ENCODE data around the gene STRBP.

DNA sequence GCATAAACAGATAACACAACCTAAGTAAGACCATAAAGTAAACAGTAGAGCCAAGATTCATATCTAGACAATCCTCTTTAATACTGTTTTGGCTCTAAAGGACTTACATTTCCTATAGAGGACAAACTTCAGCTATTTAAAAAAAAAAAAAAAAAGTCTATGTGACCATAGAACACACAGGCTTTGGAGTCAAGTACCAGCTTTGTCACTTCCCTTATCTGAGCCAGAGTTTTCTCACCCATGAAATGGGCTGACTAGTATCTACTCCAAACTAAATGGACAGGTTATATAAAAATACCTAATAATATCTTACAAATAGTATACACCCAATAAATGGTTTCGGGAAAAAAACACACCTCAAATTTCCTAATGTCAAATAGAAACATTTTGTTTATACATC lies 81.3 kb downstream of the STRBP start:
- TF ChIP-seq RAD21 (IDR thresholded peaks at IDR 0.05 in 1 of 2, conservative IDR thresholded peaks at IDR 0.05 in 1 of 2; ENCODE audit: low read depth in 2 of 2, low read length in 2 of 2) (no peak), EZH2 (IDR thresholded peaks at IDR 0.05; ENCODE audit: low read depth, low read length, severe bottlenecking) (no peak), TEAD4 (IDR thresholded peaks at IDR 0.05; ENCODE audit: low read depth, low read length) (no peak), POLR2AphosphoS5 (IDR thresholded peaks at IDR 0.05; ENCODE audit: low read depth, low read length) (no peak), EP300 (IDR thresholded peaks at IDR 0.05; ENCODE audit: borderline replicate concordance in 1 of 2, low read depth in 2 of 2, low read length in 2 of 2) (no peak), TAF1 (IDR thresholded peaks at IDR 0.05; ENCODE audit: low read depth, low read length) (no peak), SRF (IDR thresholded peaks at IDR 0.05; ENCODE audit: low read depth, low read length) (no peak), POLR2A (IDR thresholded peaks at IDR 0.05; ENCODE audit: control extremely low read depth in 1 of 2, low read depth in 2 of 2, low read length in 2 of 2) (no peak)
- TF ChIP-seq, protein P1, sequence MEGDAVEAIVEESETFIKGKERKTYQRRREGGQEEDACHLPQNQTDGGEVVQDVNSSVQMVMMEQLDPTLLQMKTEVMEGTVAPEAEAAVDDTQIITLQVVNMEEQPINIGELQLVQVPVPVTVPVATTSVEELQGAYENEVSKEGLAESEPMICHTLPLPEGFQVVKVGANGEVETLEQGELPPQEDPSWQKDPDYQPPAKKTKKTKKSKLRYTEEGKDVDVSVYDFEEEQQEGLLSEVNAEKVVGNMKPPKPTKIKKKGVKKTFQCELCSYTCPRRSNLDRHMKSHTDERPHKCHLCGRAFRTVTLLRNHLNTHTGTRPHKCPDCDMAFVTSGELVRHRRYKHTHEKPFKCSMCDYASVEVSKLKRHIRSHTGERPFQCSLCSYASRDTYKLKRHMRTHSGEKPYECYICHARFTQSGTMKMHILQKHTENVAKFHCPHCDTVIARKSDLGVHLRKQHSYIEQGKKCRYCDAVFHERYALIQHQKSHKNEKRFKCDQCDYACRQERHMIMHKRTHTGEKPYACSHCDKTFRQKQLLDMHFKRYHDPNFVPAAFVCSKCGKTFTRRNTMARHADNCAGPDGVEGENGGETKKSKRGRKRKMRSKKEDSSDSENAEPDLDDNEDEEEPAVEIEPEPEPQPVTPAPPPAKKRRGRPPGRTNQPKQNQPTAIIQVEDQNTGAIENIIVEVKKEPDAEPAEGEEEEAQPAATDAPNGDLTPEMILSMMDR (IDR thresholded peaks at IDR 0.05; ENCODE audit: control extremely low read depth in 1 of 3, insufficient read depth in 1 of 3, low read depth in 1 of 3, low read length in 3 of 3) = no peak

Data from H1 (cell line).